Measurements from ENCODE around the gene GALNT13.

GALNT13 gene

DNA sequence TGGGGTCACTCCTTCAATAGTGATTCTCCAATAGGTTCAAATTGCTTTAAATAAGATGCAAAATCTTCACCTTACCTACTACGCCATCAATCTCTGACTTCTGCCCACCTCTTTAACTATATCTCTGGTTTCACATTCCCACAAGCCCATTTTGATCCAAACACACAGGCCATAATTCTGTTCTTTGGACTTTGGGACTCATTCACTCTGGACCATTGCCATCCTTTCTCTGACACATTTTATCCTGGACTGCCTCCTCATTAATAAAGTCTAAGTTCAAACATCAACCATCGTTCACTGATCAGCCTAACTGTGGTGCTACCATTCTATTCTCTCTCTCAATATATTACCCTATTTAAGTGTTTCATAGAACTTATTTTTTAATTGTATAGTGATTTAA lies 332.2 kb downstream of the GALNT13 start:
- DNase-seq (ENCODE audit: low read depth) = no peak
- TF ChIP-seq, protein P1, sequence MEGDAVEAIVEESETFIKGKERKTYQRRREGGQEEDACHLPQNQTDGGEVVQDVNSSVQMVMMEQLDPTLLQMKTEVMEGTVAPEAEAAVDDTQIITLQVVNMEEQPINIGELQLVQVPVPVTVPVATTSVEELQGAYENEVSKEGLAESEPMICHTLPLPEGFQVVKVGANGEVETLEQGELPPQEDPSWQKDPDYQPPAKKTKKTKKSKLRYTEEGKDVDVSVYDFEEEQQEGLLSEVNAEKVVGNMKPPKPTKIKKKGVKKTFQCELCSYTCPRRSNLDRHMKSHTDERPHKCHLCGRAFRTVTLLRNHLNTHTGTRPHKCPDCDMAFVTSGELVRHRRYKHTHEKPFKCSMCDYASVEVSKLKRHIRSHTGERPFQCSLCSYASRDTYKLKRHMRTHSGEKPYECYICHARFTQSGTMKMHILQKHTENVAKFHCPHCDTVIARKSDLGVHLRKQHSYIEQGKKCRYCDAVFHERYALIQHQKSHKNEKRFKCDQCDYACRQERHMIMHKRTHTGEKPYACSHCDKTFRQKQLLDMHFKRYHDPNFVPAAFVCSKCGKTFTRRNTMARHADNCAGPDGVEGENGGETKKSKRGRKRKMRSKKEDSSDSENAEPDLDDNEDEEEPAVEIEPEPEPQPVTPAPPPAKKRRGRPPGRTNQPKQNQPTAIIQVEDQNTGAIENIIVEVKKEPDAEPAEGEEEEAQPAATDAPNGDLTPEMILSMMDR (conservative IDR thresholded peaks at IDR 0.05; ENCODE audit: control insufficient read depth, insufficient read depth, low read depth, low read length) = no peak
- no peak overlapping the region for H3K4me3 ChIP-seq (ENCODE audit: control insufficient read depth, low read depth, low read length)

DNA sequence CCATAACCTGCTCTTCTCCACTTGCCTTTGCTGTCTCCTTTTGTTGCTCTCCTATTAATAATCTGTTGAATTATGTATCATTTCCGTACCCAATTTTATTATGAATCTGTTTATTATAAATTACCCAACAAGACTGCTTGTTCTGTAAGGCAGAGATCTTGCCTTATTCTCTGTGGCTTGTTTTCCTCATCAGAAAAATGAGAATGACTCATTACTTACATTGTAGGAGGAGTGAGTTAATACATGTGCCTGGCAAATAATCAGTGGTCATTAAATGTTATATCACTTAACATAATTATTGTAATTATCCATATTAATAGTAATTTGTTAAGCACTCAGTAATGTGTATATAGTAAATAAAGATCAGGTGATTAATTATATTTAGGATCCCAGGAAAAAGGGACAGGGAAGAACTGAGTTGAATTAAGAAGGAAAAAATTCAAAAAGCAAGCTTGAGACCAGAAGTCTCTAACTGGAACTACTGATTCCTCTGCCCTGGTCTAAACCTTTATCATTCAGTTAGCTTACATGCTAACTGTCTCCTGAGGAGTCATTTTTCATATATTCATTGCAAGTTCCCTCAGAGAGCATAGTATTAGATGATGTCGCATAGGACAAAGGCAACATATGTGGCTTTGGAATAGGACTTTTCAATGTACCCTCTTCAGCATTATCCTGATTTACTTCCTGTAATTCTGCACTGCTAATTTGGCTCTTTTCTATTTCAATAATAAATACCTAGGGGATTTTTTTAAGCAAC lies 335.7 kb downstream of the GALNT13 start:
- no peak overlapping the region for H3K4me3 ChIP-seq (ENCODE audit: control insufficient read depth, low read depth, low read length)

DNA sequence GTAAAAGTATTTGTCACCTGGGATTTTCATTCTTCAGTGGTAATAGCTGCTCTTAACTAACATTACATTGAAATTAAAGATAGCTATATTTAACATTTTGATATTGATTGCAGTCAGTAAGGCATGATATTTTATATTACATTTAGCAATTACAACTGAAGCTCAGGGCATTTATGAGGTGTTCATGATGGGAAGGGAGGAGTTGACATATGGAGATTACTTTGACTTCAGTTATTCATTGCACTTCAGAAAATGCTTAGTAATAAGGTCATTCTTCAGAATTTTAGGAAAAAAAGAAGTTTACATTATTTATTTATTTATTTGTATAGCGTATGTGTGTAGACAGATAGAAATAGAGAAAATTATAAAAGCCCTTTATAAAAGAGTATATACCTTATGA lies 352.0 kb downstream of the GALNT13 start:
- TF ChIP-seq, protein P1 (conservative IDR thresholded peaks at IDR 0.05; ENCODE audit: control insufficient read depth, insufficient read depth, low read depth, low read length) = no peak
- DNase-seq (ENCODE audit: low read depth) = no peak
- no peak overlapping the region for H3K4me3 ChIP-seq (ENCODE audit: control insufficient read depth, low read depth, low read length)

More for the DNA sequence above, 335.7 kb downstream of the GALNT13 start:
- peak; percentile 28 for DNase-seq (ENCODE audit: low read depth)
- TF ChIP-seq, protein P1 (conservative IDR thresholded peaks at IDR 0.05; ENCODE audit: control insufficient read depth, insufficient read depth, low read depth, low read length) = no peak

DNA sequence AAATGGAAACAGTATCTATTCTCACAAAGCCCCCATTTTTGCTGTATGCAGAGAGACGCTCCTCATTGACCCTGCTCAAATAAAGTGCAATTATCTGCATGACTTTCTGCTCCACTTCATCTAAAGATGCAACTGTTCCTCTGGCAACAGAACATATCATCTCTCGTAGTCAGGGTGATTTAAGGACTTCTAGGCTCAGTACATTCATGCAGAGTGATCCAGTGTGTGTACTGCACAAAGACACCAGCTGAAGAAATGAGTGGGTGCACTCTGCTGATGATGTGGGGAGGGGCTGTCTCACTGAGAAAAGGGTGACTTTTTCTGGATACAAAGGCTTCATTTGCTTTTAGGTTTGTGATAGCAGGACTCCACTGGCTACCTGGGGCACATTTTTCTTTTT lies 355.2 kb downstream of the GALNT13 start:
- DNase-seq (ENCODE audit: low read depth) = no peak
- TF ChIP-seq, protein P1 (conservative IDR thresholded peaks at IDR 0.05; ENCODE audit: control insufficient read depth, insufficient read depth, low read depth, low read length) = no peak
- H3K4me3 ChIP-seq (ENCODE audit: control insufficient read depth, low read depth, low read length) = no peak overlapping the region

DNA sequence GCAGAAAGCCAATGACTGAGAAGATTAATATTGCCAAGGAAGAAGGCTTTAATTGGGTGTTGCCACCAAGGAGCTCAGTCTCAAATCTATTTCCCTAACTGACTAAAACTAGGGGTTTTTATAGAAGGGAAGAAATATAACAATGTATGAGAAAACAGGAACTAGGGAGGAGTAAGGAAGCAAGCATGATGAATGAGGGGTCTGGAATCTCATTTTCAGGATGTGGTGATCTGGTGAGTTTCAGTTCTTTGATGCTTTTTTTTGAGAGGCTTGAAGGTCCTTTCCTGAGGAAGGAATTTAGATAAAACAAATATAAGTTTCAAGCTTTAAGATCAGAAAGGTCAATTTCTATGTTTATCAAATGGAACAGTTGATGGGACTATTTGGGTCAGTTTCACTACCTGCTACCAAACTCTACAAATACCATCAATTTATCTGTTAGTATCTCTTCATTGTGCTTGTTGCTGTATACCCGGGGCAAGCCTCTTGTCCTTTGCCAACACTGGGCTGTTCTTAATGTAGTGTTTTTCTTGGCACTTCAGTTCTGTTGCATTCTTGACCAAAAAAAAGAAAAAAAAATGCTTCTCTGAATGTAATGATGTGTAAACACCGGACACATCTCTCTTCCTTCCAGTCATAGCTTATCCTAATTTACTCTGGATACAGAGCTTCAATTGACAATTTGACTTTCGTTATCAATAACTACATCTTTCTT lies 357.0 kb downstream of the GALNT13 start:
- H3K4me3 ChIP-seq (ENCODE audit: control insufficient read depth, low read depth, low read length) = no peak overlapping the region
- DNase-seq (ENCODE audit: low read depth) = no peak
- TF ChIP-seq, protein P1 (conservative IDR thresholded peaks at IDR 0.05; ENCODE audit: control insufficient read depth, insufficient read depth, low read depth, low read length) = no peak

DNA sequence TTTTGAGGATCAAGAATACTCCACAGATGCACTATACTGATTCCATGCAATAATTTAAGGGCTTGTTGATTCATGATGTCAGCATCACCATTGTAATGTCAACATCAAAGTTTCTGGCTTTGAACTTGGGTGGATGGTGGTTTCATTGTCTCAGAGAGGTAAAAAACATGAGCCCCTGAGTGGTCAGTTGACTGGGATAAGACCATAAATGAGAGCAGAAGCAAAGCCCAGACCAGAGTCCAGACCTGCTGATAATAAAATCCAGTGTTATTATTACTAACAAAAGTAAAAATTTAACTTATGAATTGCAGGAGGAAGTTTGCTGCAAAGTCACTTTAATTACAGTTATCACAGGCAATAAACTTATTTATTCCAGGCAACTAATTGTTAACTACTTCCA lies 358.2 kb downstream of the GALNT13 start:
- DNase-seq (ENCODE audit: low read depth) = no peak
- H3K4me3 ChIP-seq (ENCODE audit: control insufficient read depth, low read depth, low read length) = no peak overlapping the region
- TF ChIP-seq, protein P1 (conservative IDR thresholded peaks at IDR 0.05; ENCODE audit: control insufficient read depth, insufficient read depth, low read depth, low read length) = no peak
